M059J (cell line): ENCODE data around the gene RBL1. TPM values are rescaled to one million over a fixed set of nuclear protein-coding genes. Genes with fewer than 3 reads are reported as not detected.
A peak's percentile ranks its signal among the peaks of the same experiment; 100 is the strongest.
"Not testable (repeated sequence)": the region's sequence is repeated elsewhere in the genome, so short reads cannot be mapped to it uniquely, and the experiment has no call there.

Experiments
- DNase-seq: peaks from one replicate; pipeline ENCODE4 v3.0.0-alpha.2; 2012; ENCODE audit warnings: low read depth
- total RNA-seq: library from RNA; depleted of rRNA; stranded (reverse); fragments of >200 nt; shearing (Covaris generic); gene quantifications from 2 replicates; pipeline ENCODE4 v1.2.3, GENCODE V29; 2014

Gene RBL1
- total RNA-seq, 1 experiment from 2014 or later, result 26.8 TPM

- DNase-seq, result no peak
Observed at GRCh38 chr20:37072293-37073196, 23.3 kb downstream of the RBL1 start.

DNA sequence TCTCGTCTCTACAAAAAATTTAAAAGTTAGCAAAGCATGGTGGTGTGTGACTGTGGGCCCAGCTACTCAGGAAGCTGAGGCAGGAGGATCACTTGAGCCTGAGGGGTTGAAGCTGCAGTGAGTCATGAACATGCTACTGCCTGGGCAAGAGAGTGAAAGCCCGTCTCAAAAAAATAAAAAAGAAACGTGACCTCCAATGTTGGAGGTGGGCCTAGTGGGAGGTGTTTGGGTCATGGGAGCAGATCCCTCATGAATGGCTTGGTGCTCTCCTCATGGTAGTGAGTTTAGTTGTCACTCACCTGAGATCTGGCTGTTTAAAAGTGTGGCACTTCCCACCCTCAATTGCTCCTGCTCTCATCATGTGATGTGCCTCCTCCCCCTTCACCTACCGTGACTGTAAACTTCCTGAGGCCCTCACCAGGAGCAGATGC lies 24.3 kb downstream of the RBL1 start:
- DNase-seq, result peak; percentile 96

DNA sequence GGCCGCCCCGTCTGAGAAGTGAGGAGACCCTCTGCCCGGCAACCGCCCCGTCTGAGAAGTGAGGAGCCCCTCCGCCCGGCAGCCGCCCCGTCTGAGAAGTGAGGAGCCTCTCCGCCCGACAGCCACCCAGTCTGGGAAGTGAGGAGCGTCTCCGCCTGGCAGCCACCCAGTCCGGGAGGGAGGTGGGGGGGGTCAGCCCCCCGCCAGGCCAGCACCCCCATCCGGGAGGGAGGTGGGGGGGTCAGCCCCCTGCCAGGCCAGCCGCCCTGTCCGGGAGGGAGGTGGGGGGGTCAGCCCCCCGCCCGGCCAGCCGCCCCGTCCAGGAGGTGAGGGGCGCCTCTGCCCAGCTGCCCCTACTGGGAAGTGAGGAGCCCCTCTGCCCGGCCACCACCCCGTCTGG lies 26.2 kb downstream of the RBL1 start:
- DNase-seq, result not testable (repeated sequence)

DNA sequence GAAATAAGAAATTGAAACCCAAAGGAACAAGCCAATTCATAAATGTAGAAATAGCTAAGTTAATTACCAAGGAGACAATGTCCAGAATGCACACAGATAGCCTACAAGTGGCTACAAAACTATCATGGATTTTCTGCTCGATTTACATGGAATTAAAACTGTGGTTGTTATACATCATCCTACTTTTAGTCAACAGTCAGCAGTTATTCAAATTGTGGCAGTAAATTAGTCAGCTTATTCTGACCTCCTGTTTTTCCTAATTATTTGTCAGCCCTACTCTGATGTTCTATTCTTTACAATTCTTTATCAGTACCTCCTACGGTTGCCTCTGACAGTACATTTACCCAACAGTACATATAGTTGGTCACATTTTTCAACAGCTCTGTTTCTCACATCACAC lies 29.6 kb downstream of the RBL1 start:
- no peak for DNase-seq

- DNase-seq, result no peak
Observed at GRCh38 chr20:37055276-37055675, 40.5 kb downstream of the RBL1 start.

DNA sequence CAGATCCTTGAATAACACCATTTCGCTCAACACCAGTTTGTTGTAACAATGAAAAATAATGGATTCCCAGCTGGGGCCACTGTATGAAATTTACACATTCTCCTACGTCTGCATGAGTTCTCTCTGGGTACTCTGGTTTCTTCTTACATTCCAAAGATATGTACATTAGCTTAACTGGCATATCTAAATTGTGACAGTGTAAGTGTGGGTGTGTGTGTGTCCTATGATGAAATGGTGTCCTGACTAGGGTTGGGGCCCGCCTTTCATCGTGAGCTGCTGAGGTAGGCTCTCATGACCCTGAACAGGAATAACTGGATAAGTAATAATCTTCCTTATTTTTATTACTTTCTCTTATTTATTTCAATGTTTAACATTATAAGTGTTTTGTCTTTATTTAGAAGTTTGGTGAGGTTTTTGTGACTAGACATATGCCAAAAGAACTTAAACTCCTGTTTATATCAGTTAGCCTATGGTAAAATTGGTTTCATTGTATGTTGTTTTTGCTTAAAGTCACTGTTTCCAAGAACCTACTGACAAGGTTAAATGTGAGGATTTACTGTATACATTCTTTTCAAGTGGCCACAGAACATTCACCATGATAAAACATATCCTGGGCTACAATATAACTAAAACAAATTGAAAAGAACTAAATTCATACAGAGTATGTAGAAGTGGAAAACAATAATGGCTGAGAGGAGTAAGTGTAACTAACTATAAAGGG lies 42.4 kb downstream of the RBL1 start:
- DNase-seq, result no peak

GRCh38 chr20:37042986-37043972 lies 52.5 kb downstream of the RBL1 start:
- no peak for DNase-seq

DNA sequence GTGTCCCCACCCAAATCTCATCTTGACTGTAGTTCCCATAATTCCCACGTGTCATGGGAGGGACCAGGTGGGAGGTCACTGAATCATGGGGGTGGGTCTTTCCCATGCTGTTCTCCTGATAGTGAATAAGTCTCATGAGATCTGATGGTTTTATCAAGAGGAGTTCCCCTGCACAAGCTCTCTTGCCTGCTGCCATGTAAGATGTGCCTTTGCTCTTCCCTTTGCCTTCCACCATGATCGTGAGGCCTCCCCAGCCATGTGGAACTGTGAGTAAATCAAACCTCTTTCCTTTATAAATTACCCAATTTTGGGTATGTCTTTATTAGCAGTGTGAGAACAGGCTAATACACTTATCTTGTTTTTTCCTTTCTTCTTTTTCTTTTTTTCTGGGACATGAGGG lies 56.4 kb downstream of the RBL1 start:
- not testable (repeated sequence) for DNase-seq

- no peak for DNase-seq
Observed at GRCh38 chr20:37032077-37032476, 63.7 kb downstream of the RBL1 start.

DNA sequence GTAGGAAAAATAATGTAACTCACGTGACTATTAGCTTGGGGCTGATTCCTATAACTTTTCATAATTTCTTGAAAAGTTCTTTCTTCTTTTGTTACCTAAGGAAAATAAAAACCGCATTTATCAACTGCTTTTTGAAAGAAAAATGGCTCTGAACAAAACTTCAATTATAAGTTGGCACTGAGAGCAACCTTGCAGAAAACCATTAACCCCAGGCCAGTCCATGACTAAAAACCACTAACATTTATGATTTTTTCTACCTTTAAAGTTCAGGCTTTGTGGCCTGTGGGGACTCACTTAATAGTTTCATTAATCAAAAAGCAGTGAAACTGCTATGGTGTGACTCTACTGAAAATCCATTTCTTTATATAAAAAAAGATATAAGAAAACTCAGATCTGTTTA lies 75.2 kb downstream of the RBL1 start:
- no peak for DNase-seq

- not testable (repeated sequence) for DNase-seq
Observed at GRCh38 chr20:37012631-37013030, 83.2 kb downstream of the RBL1 start.

- DNase-seq, result not testable (repeated sequence)
Observed at GRCh38 chr20:37011858-37012257, 83.9 kb downstream of the RBL1 start.

- DNase-seq, result no peak
Observed at GRCh38 chr20:37011147-37011546, 84.7 kb downstream of the RBL1 start.

DNA sequence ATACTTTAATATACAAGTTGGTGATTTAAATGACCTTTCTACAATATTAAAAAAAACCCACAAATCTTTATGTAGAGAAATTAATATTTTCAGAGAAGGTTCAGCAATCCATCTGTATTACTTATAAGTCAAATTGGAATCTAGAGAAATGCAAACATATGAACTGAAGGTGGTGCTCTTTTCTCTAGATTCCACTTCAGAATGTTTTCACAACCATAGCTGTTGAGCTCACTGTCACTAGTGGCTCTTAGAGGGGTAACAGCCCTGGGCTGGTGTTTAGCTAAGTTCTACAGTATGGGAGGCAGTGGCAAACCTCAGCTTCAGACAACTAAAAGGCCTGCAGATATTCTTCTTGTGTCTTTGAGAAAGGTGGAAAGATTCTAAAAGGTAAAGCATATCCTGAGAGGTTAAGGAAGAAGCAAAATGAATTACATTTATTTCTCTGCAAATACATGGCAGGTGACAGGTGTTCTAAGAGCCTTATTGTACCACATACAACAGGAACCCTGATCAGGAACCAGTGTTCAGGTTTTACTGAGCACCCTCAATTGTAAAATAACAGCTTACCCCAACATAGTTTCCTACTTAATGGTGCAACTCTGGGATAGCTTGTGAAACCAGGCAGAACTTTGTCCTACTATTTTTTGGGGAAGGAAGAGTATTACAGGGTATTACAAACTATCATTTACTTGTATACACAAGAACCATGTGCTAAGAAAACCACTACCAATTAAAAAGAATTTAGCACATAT lies 87.7 kb downstream of the RBL1 start:
- DNase-seq, result peak; percentile 36

- DNase-seq, result not testable (repeated sequence)
Observed at GRCh38 chr20:37005062-37005942, 90.5 kb downstream of the RBL1 start.

GRCh38 chr20:37001634-37002033 lies 94.2 kb downstream of the RBL1 start:
- not testable (repeated sequence) for DNase-seq

DNA sequence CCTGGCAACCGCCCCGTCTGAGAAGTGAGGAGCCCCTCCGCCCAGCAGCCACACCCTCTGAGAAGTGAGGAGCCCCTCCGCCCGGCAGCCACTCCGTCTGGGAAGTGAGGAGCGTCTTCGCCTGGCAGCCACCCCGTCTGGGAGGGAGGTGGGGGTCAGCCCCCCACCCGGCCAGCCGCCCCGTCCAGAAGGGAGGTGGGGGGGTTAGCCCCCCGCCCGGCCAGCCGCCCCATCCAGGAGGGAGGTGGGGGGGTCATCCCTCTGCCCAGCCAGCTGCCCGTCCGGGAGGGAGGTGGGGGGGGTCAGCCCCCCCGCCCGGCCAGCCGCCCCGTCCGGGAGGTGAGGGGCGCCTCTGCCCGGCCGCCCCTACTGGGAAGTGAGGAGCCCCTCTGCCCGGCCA lies 95.6 kb downstream of the RBL1 start:
- DNase-seq, result not testable (repeated sequence)

DNA sequence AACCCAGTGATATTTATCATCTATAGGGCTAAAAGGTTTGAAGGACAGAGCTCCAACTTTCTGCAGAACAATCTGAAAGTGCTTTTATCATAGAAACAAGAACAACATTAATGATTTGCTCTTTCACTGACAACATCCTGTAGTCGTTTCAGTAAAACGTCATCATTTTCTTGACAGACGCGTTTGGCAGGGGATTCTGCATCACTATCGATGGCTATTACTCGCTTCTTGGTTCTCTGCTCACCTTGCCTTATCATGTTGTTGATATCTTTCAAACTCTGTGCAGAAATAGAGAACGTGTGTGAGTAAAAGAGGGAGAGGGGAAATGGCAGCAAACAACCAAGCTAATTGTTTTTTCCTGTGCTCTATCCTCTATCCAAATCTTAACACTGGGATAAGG lies 97.1 kb downstream of the RBL1 start:
- DNase-seq, result no peak

DNA sequence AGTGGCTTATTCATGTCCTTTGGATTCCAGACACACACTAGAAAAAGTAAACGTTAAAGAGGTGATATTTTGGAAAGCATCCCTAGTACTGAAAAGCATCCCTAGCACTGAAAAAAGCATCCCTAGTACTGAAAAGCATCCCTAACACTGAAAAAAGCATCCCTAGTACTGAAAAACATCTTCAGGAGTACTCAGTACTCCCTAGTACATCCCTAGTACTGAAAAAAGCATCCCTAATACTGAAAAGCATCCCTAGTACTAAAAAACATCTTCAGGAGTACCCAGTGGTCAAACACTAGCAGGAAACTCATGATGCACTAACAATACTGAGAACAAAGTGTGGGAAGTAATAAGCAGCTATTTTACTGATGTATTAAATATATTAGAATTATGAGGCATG lies 98.7 kb downstream of the RBL1 start:
- DNase-seq, result no peak

GRCh38 chr20:36994221-36994620 lies 101.6 kb downstream of the RBL1 start:
- not testable (repeated sequence) for DNase-seq
